Measurements from ENCODE around the gene IMP4. TPM values are rescaled to one million over a fixed set of nuclear protein-coding genes. Genes with fewer than 3 reads are reported as not detected.

The IMP4 gene
- total and polyA plus RNA-seq, 2 donors (not counting 3 experiments of a cell fraction or from before 2014, with no cell fraction given) = 74.0 to 149 TPM

DNA sequence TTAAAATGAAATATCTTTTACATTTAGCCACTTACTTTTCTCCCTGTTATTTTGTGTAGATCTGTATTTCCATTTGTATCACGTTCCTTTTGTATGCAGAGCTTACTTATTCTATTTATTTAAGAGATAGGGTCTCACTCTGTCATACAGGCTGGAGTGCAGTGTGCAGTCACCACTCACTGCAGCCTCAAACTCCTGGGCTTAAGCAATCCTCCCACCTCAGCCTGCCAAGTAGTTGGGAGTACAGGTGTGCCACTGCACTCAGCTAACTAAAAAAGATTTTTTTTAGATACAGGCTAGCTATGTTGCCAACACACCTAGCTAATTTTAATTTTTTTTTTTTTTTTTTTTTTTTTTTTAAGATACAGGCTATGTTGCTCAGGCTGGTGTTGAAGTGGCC, 24.0 kb downstream of the IMP4 start:
- H3K9me1 ChIP-seq (replicated peaks; ENCODE audit: control insufficient read depth, extremely low read depth, insufficient read depth, low read length) = no peaks in the 10 kb centered on the region
- ChIA-PET POLR2A (no interaction called here), CTCF (interaction anchor here (0.5 kb wide), 1 partner anchor 208 kb away, joined by 3 read pairs; no protein-coding TSS in a partner anchor)
- intact Hi-C loops (cut with micrococcal nuclease) (no loop called here), dilution Hi-C loops (cut with MboI; ENCODE audit: extremely low pct_ligation_motif_present, low sequenced_read_pairs) (no loop called here)
- no peaks in the 10 kb centered on the region for H3K9me3 ChIP-seq (replicated peaks; ENCODE audit: control insufficient read depth, insufficient read depth, low read length)
- no peaks in the 10 kb centered on the region for H3K36me3 ChIP-seq (ENCODE audit: control insufficient read depth in 2 of 2, extremely low read depth in 1 of 2, insufficient read depth in 2 of 2, low read length in 2 of 2)
- H3K79me2 ChIP-seq (ENCODE audit: control insufficient read depth, insufficient read depth, low read length) = no peaks in the 10 kb centered on the region
- no TSS peak for BruUV-seq (replicated peaks)
- peaks cover 6% of the 10 kb centered on the region for H3K4me1 ChIP-seq (ENCODE audit: control insufficient read depth, extremely low read depth, insufficient read depth, low read length)
- no peak overlapping the region for H3K27ac ChIP-seq (ENCODE audit: insufficient read depth, low read depth, low read length)
- no peak overlapping the region for H3K4me3 ChIP-seq (replicated peaks in 1 of 3; ENCODE audit: insufficient read depth in 1 of 3, low read depth in 1 of 3, low read length in 3 of 3)
- no peak overlapping the region for H2AFZ ChIP-seq (ENCODE audit: low read depth, low read length)
- no peaks in the 10 kb centered on the region for H4K20me1 ChIP-seq (replicated peaks; ENCODE audit: control insufficient read depth, extremely low read depth, insufficient read depth, low read length)
- no peak overlapping the region for H3K4me2 ChIP-seq (ENCODE audit: insufficient read depth, low read length)
- TF ChIP-seq EZH2 (IDR thresholded peaks at IDR 0.05; ENCODE audit: borderline replicate concordance, low read depth, low read length, severe bottlenecking) (no peak), MAX (IDR thresholded peaks at IDR 0.05; ENCODE audit: insufficient read depth, insufficient read length) (no peak), MYC (IDR thresholded peaks at IDR 0.05; ENCODE audit: low read depth, low read length) (no peak), FOS (IDR thresholded peaks at IDR 0.05; ENCODE audit: borderline replicate concordance, insufficient read depth, low read length) (no peak), POLR2A (IDR thresholded peaks at IDR 0.05; ENCODE audit: low read depth, low read length) (no peak), JUN (IDR thresholded peaks at IDR 0.05; ENCODE audit: borderline replicate concordance, insufficient read depth, insufficient read length, low read depth) (no peak), GATA2 (IDR thresholded peaks at IDR 0.05; ENCODE audit: insufficient read depth, insufficient read length, low read depth, low read length) (no peak), POLR2AphosphoS5 (IDR thresholded peaks at IDR 0.05; ENCODE audit: insufficient read depth, low read depth, low read length) (no peak), CTCF (IDR thresholded peaks at IDR 0.05; ENCODE audit: extremely low read depth in 1 of 2, insufficient read depth in 1 of 2, low read depth in 1 of 2, low read length in 2 of 2) (no peak)
- DNase-seq (ENCODE audit: low read depth, low spot score) (no peak), FAIRE-seq (no peak)
- H3K9ac ChIP-seq (replicated peaks; ENCODE audit: extremely low read depth, insufficient read depth, low read length) = no peak overlapping the region
- no peaks in the 10 kb centered on the region for H3K27me3 ChIP-seq (ENCODE audit: control insufficient read depth in 2 of 2, insufficient read depth in 2 of 2, low read length in 2 of 2)

Data from endothelial cell of umbilical vein (primary cell).